Ectodermal cell (in vitro differentiated cells): ENCODE results near the gene CPSF7.

Experiments
- H3K27ac ChIP-seq: 2 replicates; pipeline ENCODE4 v1.7.0; 2013; ENCODE audit warnings: mild to moderate bottlenecking, low read depth, low read length; ENCODE audit not compliant: insufficient read depth, poor library complexity, severe bottlenecking
- H3K27me3 ChIP-seq: 2 replicates; pipeline ENCODE4 v1.7.0; 2013; ENCODE audit warnings: mild to moderate bottlenecking, low read length; ENCODE audit not compliant: insufficient read depth, control insufficient read depth, poor library complexity, severe bottlenecking
- H3K36me3 ChIP-seq: one replicate; pipeline ENCODE4 v1.7.0; 2013; ENCODE audit warnings: low read length; ENCODE audit not compliant: control insufficient read depth, insufficient read depth
- H3K4me1 ChIP-seq: one replicate; pipeline ENCODE4 v1.7.0; 2013; ENCODE audit warnings: low read length; ENCODE audit not compliant: control insufficient read depth, insufficient read depth
- H3K4me3 ChIP-seq: 2 replicates; pipeline ENCODE4 v1.7.0; 2013; ENCODE audit warnings: low read depth, low read length, control low read depth; ENCODE audit not compliant: insufficient read depth
- H3K9me3 ChIP-seq: 2 replicates; pipeline ENCODE4 v1.7.0; 2013; ENCODE audit warnings: mild to moderate bottlenecking, low read length, moderate library complexity; ENCODE audit not compliant: control insufficient read depth
- WGBS, 2 experiments: methylation state at CpG; one replicate each; pipeline ENCODE4 v1.1.7; 2013; ENCODE audit warnings: missing lambda C conversion rate in 2 of 2; 5-methylcytosine and 5-hydroxymethylcytosine counted together

The CPSF7 gene

DNA sequence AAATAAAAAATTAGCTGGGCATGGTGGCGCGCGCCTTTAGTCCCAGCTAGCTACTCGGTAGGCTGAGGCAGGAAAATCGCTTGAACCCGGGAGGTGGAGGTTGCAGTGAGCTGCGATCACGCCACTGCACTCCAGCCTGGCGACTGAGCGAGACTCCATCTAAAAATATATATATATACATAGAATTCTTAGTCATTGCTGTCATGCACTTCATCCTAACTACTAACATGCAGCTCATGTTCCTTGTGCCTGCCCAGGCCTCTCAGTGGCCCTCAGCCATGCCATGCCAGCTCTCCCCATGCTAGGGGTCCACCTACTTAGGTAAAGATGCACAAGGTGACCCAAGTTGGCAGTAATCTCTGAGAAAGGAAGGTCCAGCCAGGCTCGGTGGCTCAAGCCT, 71.2 kb downstream of the CPSF7 start:
- H3K9me3 ChIP-seq: no peaks in the 10 kb centered on the region
- no peak overlapping the region for H3K27ac ChIP-seq
- H3K36me3 ChIP-seq: no peaks in the 10 kb centered on the region
- WGBS, 2 experiments: 95 to 98% methylated on average over 10 to 11 of the region's 11 CpGs
- no peak overlapping the region for H3K4me3 ChIP-seq
- peaks cover 6% of the 10 kb centered on the region for H3K4me1 ChIP-seq
- no peaks in the 10 kb centered on the region for H3K27me3 ChIP-seq

GRCh38 chr11:61357894-61358239, 71.9 kb downstream of the CPSF7 start:
- no peaks in the 10 kb centered on the region for H3K36me3 ChIP-seq
- H3K27ac ChIP-seq: no peak overlapping the region
- no peak overlapping the region for H3K4me3 ChIP-seq
- 95 to 96% methylated on average over 6 of the region's 6 CpGs for WGBS, 2 experiments
- H3K9me3 ChIP-seq: no peaks in the 10 kb centered on the region
- no peaks in the 10 kb centered on the region for H3K27me3 ChIP-seq
- no peaks in the 10 kb centered on the region for H3K4me1 ChIP-seq

GRCh38 chr11:61357233-61357893, 72.4 kb downstream of the CPSF7 start:
- no peaks in the 10 kb centered on the region for H3K9me3 ChIP-seq
- H3K4me3 ChIP-seq: no peak overlapping the region
- no peak overlapping the region for H3K27ac ChIP-seq
- H3K27me3 ChIP-seq: no peaks in the 10 kb centered on the region
- no peaks in the 10 kb centered on the region for H3K36me3 ChIP-seq
- H3K4me1 ChIP-seq: no peaks in the 10 kb centered on the region
- 94 to 95% methylated on average over 9 of the region's 9 CpGs for WGBS, 2 experiments

GRCh38 chr11:61356706-61357105, 73.1 kb downstream of the CPSF7 start:
- H3K27me3 ChIP-seq: no peaks in the 10 kb centered on the region
- WGBS, 2 experiments: 89 to 93% methylated on average over 4 of the region's 4 CpGs

GRCh38 chr11:61354208-61354607, 75.6 kb downstream of the CPSF7 start:
- 93 to 95% methylated on average over 2 of the region's 2 CpGs for WGBS, 2 experiments

More at GRCh38 chr11:61356706-61357105, 73.1 kb downstream of the CPSF7 start:
- Histone ChIP-seq H3K4me1 (no peaks in the 10 kb centered on the region), H3K27ac (no peak overlapping the region), H3K36me3 (no peaks in the 10 kb centered on the region), H3K4me3 (no peak overlapping the region), H3K9me3 (no peaks in the 10 kb centered on the region)

GRCh38 chr11:61353131-61354067, 76.4 kb downstream of the CPSF7 start:
- Histone ChIP-seq H3K36me3 (no peaks in the 10 kb centered on the region), H3K27ac (no peak overlapping the region), H3K27me3 (no peaks in the 10 kb centered on the region), H3K4me3 (no peak overlapping the region), H3K9me3 (no peaks in the 10 kb centered on the region), H3K4me1 (no peaks in the 10 kb centered on the region)
- 92 to 93% methylated on average over 15 of the region's 15 CpGs for WGBS, 2 experiments

More at GRCh38 chr11:61354208-61354607, 75.6 kb downstream of the CPSF7 start:
- no peaks in the 10 kb centered on the region for H3K27me3 ChIP-seq
- H3K9me3 ChIP-seq: no peaks in the 10 kb centered on the region
- no peak overlapping the region for H3K4me3 ChIP-seq
- H3K27ac ChIP-seq: no peak overlapping the region
- H3K36me3 ChIP-seq: no peaks in the 10 kb centered on the region
- H3K4me1 ChIP-seq: no peaks in the 10 kb centered on the region
